SK-MEL-5 (cell line): ENCODE measurements around the gene OPN1MW2. TPM values are rescaled to one million over a fixed set of nuclear protein-coding genes. Genes with fewer than 3 reads are reported as not detected.
"Not testable (repeated sequence)": the region's sequence is repeated elsewhere in the genome, so short reads cannot be mapped to it uniquely, and the experiment has no call there.

Source experiments
- DNase-seq: peaks from one replicate; pipeline ENCODE4 v3.0.0-alpha.2; 2016; ENCODE audit warnings: low read depth, low spot score
- in situ Hi-C: cut with HindIII; loops from 2 replicates; pipeline ENCODE4 v1.10.0; 2016; ENCODE audit warnings: low sequenced_read_pairs, high pct_unique_total_duplicates, low pct_unique_long_range_greater_than_20kb
- total RNA-seq: library from RNA; depleted of rRNA; stranded (reverse); fragments of >200 nt; shearing (Covaris generic); gene quantifications from 2 replicates; pipeline ENCODE4 v1.2.3, GENCODE V29; 2014; rRNA removed

The OPN1MW2 gene
- total RNA-seq, 1 experiment from 2014 or later: not detected

GRCh38 chrX:154248076-154248475 lies 28.5 kb downstream of the OPN1MW2 start:
- in situ Hi-C loops, DNase-seq: not testable (repeated sequence)

- in situ Hi-C loops, DNase-seq: not testable (repeated sequence)
Measured at GRCh38 chrX:154257282-154257681, 37.7 kb downstream of the OPN1MW2 start, which contains the start of gene OPN1MW3. TSS of gene OPN1MW3 (plus strand) at chrX:154257582. CDS start at chrX:154257620, 38 bp downstream.

GRCh38 chrX:154258711-154259110 lies 39.2 kb downstream of the OPN1MW2 start:
- DNase-seq, in situ Hi-C loops: not testable (repeated sequence)

- in situ Hi-C loops: not testable (repeated sequence)
Measured at GRCh38 chrX:154263072-154263471, 43.5 kb downstream of the OPN1MW2 start.

GRCh38 chrX:154269245-154269644 lies 49.7 kb downstream of the OPN1MW2 start:
- DNase-seq, in situ Hi-C loops: not testable (repeated sequence)

More at GRCh38 chrX:154263072-154263471, 43.5 kb downstream of the OPN1MW2 start:
- DNase-seq: not testable (repeated sequence)

Other genes starting within 250 kb of the OPN1MW2 start
- 22.6 and 23.3 TPM in 2 replicates for gene HCFC1, start 247.9 kb upstream of the OPN1MW2 start, total RNA-seq
- 5.8 and 7.6 TPM in 2 replicates for gene TMEM187, start 247.0 kb upstream of the OPN1MW2 start, total RNA-seq
- 45.1 and 52.6 TPM in 2 replicates for gene IRAK1, start 199.9 kb upstream of the OPN1MW2 start, total RNA-seq
- 57.0 and 65.5 TPM in 2 replicates for gene MECP2, start 122.0 kb upstream of the OPN1MW2 start, total RNA-seq
- not detected in 2 replicates for gene OPN1LW, start 75.5 kb upstream of the OPN1MW2 start, total RNA-seq
- not detected in 2 replicates for gene OPN1MW, start 37.2 kb upstream of the OPN1MW2 start, total RNA-seq
- gene OPN1MW3, start 37.8 kb downstream of the OPN1MW2 start, total RNA-seq: not detected in 2 replicates
- not detected in 2 replicates for gene TEX28, start 75.4 kb downstream of the OPN1MW2 start, total RNA-seq
- gene TKTL1, start 76.0 kb downstream of the OPN1MW2 start, total RNA-seq: 0.42 TPM in 1 of 2 replicates, not detected in the other
- 108 and 138 TPM in 2 replicates for gene FLNA, start 154.9 kb downstream of the OPN1MW2 start, total RNA-seq
- gene EMD, start 159.5 kb downstream of the OPN1MW2 start, total RNA-seq: 15.4 and 21.3 TPM in 2 replicates
- gene RPL10, start 178.6 kb downstream of the OPN1MW2 start, total RNA-seq: 3,421 and 3,578 TPM in 2 replicates
- 53.4 and 56.8 TPM in 2 replicates for gene DNASE1L1, start 189.5 kb downstream of the OPN1MW2 start, total RNA-seq
- gene TAFAZZIN, start 191.8 kb downstream of the OPN1MW2 start, total RNA-seq: 17.6 and 25.3 TPM in 2 replicates
- 88.8 and 93.6 TPM in 2 replicates for gene ATP6AP1, start 208.9 kb downstream of the OPN1MW2 start, total RNA-seq
- 48.8 and 61.9 TPM in 2 replicates for gene GDI1, start 217.4 kb downstream of the OPN1MW2 start, total RNA-seq
- gene FAM50A, start 224.4 kb downstream of the OPN1MW2 start, total RNA-seq: 83.0 and 85.2 TPM in 2 replicates
- gene PLXNA3, start 238.5 kb downstream of the OPN1MW2 start, total RNA-seq: not detected in 2 replicates